ENCODE results near the gene ACBD6. TPM values are rescaled to one million over a fixed set of nuclear protein-coding genes. Genes with fewer than 3 reads are reported as not detected.

The ACBD6 gene
- total and polyA plus RNA-seq, 10 of the 15 experiments (the other 5 are each of a cell fraction or from before 2014, with no cell fraction given) = 15.0 to 67.3 (median 55.0) TPM

GRCh38 chr1:180260541-180260940 is 241.8 kb downstream of the ACBD6 start:
- TF ChIP-seq, protein P1, sequence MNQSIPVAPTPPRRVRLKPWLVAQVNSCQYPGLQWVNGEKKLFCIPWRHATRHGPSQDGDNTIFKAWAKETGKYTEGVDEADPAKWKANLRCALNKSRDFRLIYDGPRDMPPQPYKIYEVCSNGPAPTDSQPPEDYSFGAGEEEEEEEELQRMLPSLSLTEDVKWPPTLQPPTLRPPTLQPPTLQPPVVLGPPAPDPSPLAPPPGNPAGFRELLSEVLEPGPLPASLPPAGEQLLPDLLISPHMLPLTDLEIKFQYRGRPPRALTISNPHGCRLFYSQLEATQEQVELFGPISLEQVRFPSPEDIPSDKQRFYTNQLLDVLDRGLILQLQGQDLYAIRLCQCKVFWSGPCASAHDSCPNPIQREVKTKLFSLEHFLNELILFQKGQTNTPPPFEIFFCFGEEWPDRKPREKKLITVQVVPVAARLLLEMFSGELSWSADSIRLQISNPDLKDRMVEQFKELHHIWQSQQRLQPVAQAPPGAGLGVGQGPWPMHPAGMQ (IDR thresholded peaks at IDR 0.05; ENCODE audit: borderline replicate concordance) = no peak
- TF ChIP-seq ZBTB4 (CRISPR knock-in tag; IDR thresholded peaks at IDR 0.05) = no peak
- TF ChIP-seq WRNIP1 (IDR thresholded peaks at IDR 0.05; ENCODE audit: borderline replicate concordance, low read depth, low read length) = no peak
- no peak for TF ChIP-seq BMI1 (IDR thresholded peaks at IDR 0.05; ENCODE audit: borderline replicate concordance)
- no peak for TF ChIP-seq SPI1 (IDR thresholded peaks at IDR 0.05; ENCODE audit: borderline replicate concordance, insufficient read depth, low read depth, low read length)
- no peak for TF ChIP-seq RUNX3 (IDR thresholded peaks at IDR 0.05; ENCODE audit: low read length)
- no peak for TF ChIP-seq NR2C2 (IDR thresholded peaks at IDR 0.05; ENCODE audit: borderline replicate concordance, control insufficient read depth, insufficient read length, low read depth)
- no peak for TF ChIP-seq ZNF217 (IDR thresholded peaks at IDR 0.05)
- no peak for TF ChIP-seq HDAC2 (IDR thresholded peaks at IDR 0.05)
- no peak for TF ChIP-seq STAT1 (conservative IDR thresholded peaks at IDR 0.05)
- TF ChIP-seq, protein P2, sequence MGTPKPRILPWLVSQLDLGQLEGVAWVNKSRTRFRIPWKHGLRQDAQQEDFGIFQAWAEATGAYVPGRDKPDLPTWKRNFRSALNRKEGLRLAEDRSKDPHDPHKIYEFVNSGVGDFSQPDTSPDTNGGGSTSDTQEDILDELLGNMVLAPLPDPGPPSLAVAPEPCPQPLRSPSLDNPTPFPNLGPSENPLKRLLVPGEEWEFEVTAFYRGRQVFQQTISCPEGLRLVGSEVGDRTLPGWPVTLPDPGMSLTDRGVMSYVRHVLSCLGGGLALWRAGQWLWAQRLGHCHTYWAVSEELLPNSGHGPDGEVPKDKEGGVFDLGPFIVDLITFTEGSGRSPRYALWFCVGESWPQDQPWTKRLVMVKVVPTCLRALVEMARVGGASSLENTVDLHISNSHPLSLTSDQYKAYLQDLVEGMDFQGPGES (IDR thresholded peaks at IDR 0.05) = no peak
- no peak for TF ChIP-seq RAD51 (IDR thresholded peaks at IDR 0.05)
- TF ChIP-seq SREBF2 (IDR thresholded peaks at IDR 0.05; ENCODE audit: low read length) = no peak
- TF ChIP-seq PAX5 (IDR thresholded peaks at IDR 0.05; ENCODE audit: borderline replicate concordance, low read depth, low read length) = no peak
- Histone ChIP-seq H3K4me3 (no peak overlapping the region), H3K27ac (ENCODE audit: control insufficient read depth, insufficient read depth) (no peak overlapping the region), H3K27me3 (replicated peaks in 1 of 2; ENCODE audit: control insufficient read depth in 2 of 2, insufficient read depth in 2 of 2, low read length in 1 of 2) (no peaks in the 10 kb centered on the region), H3K36me3 (ENCODE audit: control insufficient read depth in 2 of 2, insufficient read depth in 2 of 2, low read length in 1 of 2) (no peaks in the 10 kb centered on the region), H3K4me1 (ENCODE audit: control insufficient read depth, insufficient read depth, low read length) (no peaks in the 10 kb centered on the region), H2AFZ (ENCODE audit: control insufficient read depth, low read depth, low read length) (no peak overlapping the region), H4K20me1 (ENCODE audit: control insufficient read depth, insufficient read depth) (no peaks in the 10 kb centered on the region), H3K9ac (ENCODE audit: control insufficient read depth, insufficient read depth, low read length) (no peak overlapping the region), H3K4me2 (ENCODE audit: control insufficient read depth, insufficient read depth) (no peak overlapping the region), H3K79me2 (ENCODE audit: control insufficient read depth, insufficient read depth, low read length) (no peaks in the 10 kb centered on the region), H3K9me3 (replicated peaks; ENCODE audit: control insufficient read depth, insufficient read depth, low read length) (no peaks in the 10 kb centered on the region)
- FAIRE-seq (no peak), ATAC-seq (no peak), DNase-seq (ENCODE audit: low read depth, low spot score) (no peak)
- BruUV-seq (replicated peaks) = no TSS peak
- ChIA-PET POLR2A (no interaction called here), SMC1A (ENCODE audit: uncharacterized antibody, unreplicated experiment) (interaction anchor here (0.5 to 1.2 kb wide), 2 partner anchors 103 to 219 kb away, joined by 3 read pairs; no protein-coding TSS in a partner anchor), RAD21 (ENCODE audit: unreplicated experiment) (no interaction called here), CTCF (interaction anchor here (1.7 to 2.5 kb wide), 3 partner anchors 8 to 221 kb away, joined by 8 to 13 read pairs (median 9); no protein-coding TSS in a partner anchor)
- WGBS (ENCODE audit: insufficient coverage, insufficient replicate concordance, low lambda C conversion rate, missing lambda C conversion rate) = 65% methylated on average over 13 of the region's 13 CpGs
- intact Hi-C loops (cut with micrococcal nuclease; ENCODE audit: unreplicated experiment) = no loop called here
- in situ Hi-C loops (cut with MboI) = no loop called here

Measured in GM12878 (cell line).